ENCODE results near the gene PSAPL1. TPM values are rescaled to one million over a fixed set of nuclear protein-coding genes. Genes with fewer than 3 reads are reported as not detected.

PSAPL1 gene
- total and polyA plus RNA-seq, 2 of the 8 experiments (the other 6 are each of a cell fraction or from before 2014, with no cell fraction given), result 0.03 TPM; not detected in 1

- TF ChIP-seq KDM5A (IDR thresholded peaks at IDR 0.05; ENCODE audit: low read length) (no peak), FOSL1 (IDR thresholded peaks at IDR 0.05; ENCODE audit: insufficient read depth, low read depth, low read length) (no peak), HDAC2 (IDR thresholded peaks at IDR 0.05; ENCODE audit: borderline replicate concordance in 1 of 2, low read depth in 2 of 2, low read length in 2 of 2) (no peak), TEAD4 (IDR thresholded peaks at IDR 0.05; ENCODE audit: low read depth, low read length) (no peak), JUN (IDR thresholded peaks at IDR 0.05; ENCODE audit: low read depth, low read length) (no peak), NANOG (IDR thresholded peaks at IDR 0.05; ENCODE audit: insufficient read depth, low read depth, low read length, poor library complexity, severe bottlenecking) (no peak), GABPA (IDR thresholded peaks at IDR 0.05; ENCODE audit: borderline replicate concordance, insufficient read depth, low read length) (no peak), SIN3A (conservative IDR thresholded peaks at IDR 0.05 in 1 of 2, IDR thresholded peaks at IDR 0.05 in 1 of 2; ENCODE audit: low read depth in 1 of 2, low read length in 2 of 2) (no peak)
These were observed 2.8 kb downstream of the PSAPL1 start (continued) for GRCh38 chr4:7431696-7432530.

Measured in H1 (cell line).